Lung (tissue), 12 donors: Measurements from ENCODE around the gene DBH. TPM values are rescaled to one million over a fixed set of nuclear protein-coding genes. Genes with fewer than 3 reads are reported as not detected.

Source experiments
- ATAC-seq: fragments of 200-7000 bp; cut with Tn5 transposase; one replicate; pipeline ENCODE4 v1.9.1; 2020; ENCODE audit warnings: moderate number of reproducible peaks; ENCODE audit not compliant: insufficient read depth, low FRiP score
- DNase-seq, 3 donors: peaks; one replicate each; pipeline ENCODE4 v3.0.0-alpha.2; 2013 to 2017
- H3K27ac ChIP-seq, 2 donors: one replicate each; pipeline ENCODE4 v1.5.1; 2013; ENCODE audit warnings: mild to moderate bottlenecking in 2 of 2, moderate library complexity in 2 of 2, control low read depth in 1 of 2, inconsistent platforms in 1 of 2, low read depth in 1 of 2, low read length in 1 of 2
- H3K27me3 ChIP-seq, 3 donors: one replicate each; pipeline ENCODE4 v1.5.1; 2013; ENCODE audit warnings: low read length in 2 of 3; ENCODE audit not compliant: control insufficient read depth in 3 of 3, insufficient read depth in 3 of 3
- H3K36me3 ChIP-seq, 4 donors: one replicate each; pipeline ENCODE4 v1.5.1; 2013; ENCODE audit warnings: low read length in 4 of 4, mild to moderate bottlenecking in 1 of 4, moderate library complexity in 1 of 4; ENCODE audit not compliant: control insufficient read depth in 4 of 4, insufficient read depth in 4 of 4
- H3K4me1 ChIP-seq, 5 donors: one replicate each; pipeline ENCODE4 v1.5.1; 2013; ENCODE audit warnings: low read length in 5 of 5, mild to moderate bottlenecking in 2 of 5, moderate library complexity in 1 of 5; ENCODE audit not compliant: control insufficient read depth in 5 of 5, insufficient read depth in 5 of 5
- H3K4me3 ChIP-seq: one replicate; pipeline ENCODE4 v1.5.1; 2013; ENCODE audit warnings: mild to moderate bottlenecking, control low read depth, moderate library complexity
- H3K9ac ChIP-seq, 2 donors: one replicate each; pipeline ENCODE4 v1.5.1; 2013; ENCODE audit warnings: low read length in 2 of 2, control low read depth in 1 of 2; ENCODE audit not compliant: insufficient read depth in 1 of 2
- H3K9me3 ChIP-seq, 4 donors: one replicate each; pipeline ENCODE4 v1.5.1; 2013; ENCODE audit warnings: low read length in 3 of 4, mild to moderate bottlenecking in 1 of 4, moderate library complexity in 1 of 4; ENCODE audit not compliant: control insufficient read depth in 4 of 4, insufficient read depth in 3 of 4
- CTCF ChIP-seq: IDR thresholded peaks from 2 replicates; pipeline ENCODE4 v1.5.1; 2012; ENCODE audit warnings: mild to moderate bottlenecking; ENCODE audit errors: control extremely low read depth, extremely low read depth
- WGBS, 2 donors: extraction: QIAGEN DNeasy Blood & Tissue Kit; methylation state at CpG; one replicate each; pipeline ENCODE4 v1.1.7; 2013; 5-methylcytosine and 5-hydroxymethylcytosine counted together
- polyA plus RNA-seq, 2 donors: library from polyadenylated mRNA; stranded (reverse); fragments of 200-250 nt; gene quantifications; one replicate each; pipeline ENCODE4 v1.2.1, GENCODE V29; 2013
- total RNA-seq, 2 donors: library from RNA; depleted of rRNA in 1 of 2; stranded (reverse); fragments of >200 nt in 1 of 2; gene quantifications; one replicate each; pipeline ENCODE4 v1.2.1, GENCODE V29; 2014 to 2021
- donor health status: control.
- donor health status: control.
- donor health status: Bipolar disorder and iron deficiency.
- donor health status: healthy.
- donor health status: DM: yes; HTN: yes; CAD: no.

DBH gene
- total and polyA plus RNA-seq, 4 donors = 0.06 to 0.48 (median 0.08) TPM

GRCh38 chr9:133605856-133606707, 30.1 kb upstream of the DBH start:
- Histone ChIP-seq H3K9ac (no peak overlapping the region), H3K27ac (no peak overlapping the region), H3K9me3 (peaks cover 0 to 2% (median 0%) of the 10 kb centered on the region in 4 donors), H3K27me3 (peaks cover 3 to 11% (median 6%) of the 10 kb centered on the region in 3 donors), H3K4me3 (no peak overlapping the region), H3K4me1 (peaks cover 0 to 37% (median 3%) of the 10 kb centered on the region in 5 donors), H3K36me3 (no peaks in the 10 kb centered on the region)
- no peak for TF ChIP-seq CTCF
- ATAC-seq (no peak), DNase-seq (peak in 2 of 3 donors; percentile 40 to 58)
- WGBS, 2 donors = 70 to 80% methylated on average over 15 to 16 of the region's 16 CpGs

GRCh38 chr9:133606708-133607025, 29.5 kb upstream of the DBH start:
- ATAC-seq = no peak
- no peaks in the 10 kb centered on the region for H3K36me3 ChIP-seq
- H3K9me3 ChIP-seq = peaks cover 0 to 2% (median 0%) of the 10 kb centered on the region in 4 donors
- TF ChIP-seq CTCF = no peak
- no peak for DNase-seq
- WGBS, 2 donors = 58 to 60% methylated on average over 8 of the region's 8 CpGs
- no peak overlapping the region for H3K9ac ChIP-seq
- H3K4me1 ChIP-seq = peaks cover 0 to 31% (median 3%) of the 10 kb centered on the region in 5 donors
- peaks cover 5 to 11% (median 6%) of the 10 kb centered on the region in 3 donors for H3K27me3 ChIP-seq
- no peak overlapping the region for H3K4me3 ChIP-seq
- H3K27ac ChIP-seq = no peak overlapping the region

GRCh38 chr9:133607381-133607780, 28.8 kb upstream of the DBH start:
- TF ChIP-seq CTCF = no peak
- H3K27me3 ChIP-seq = peaks cover 5 to 13% (median 9%) of the 10 kb centered on the region in 3 donors
- peaks cover 0 to 2% (median 0%) of the 10 kb centered on the region in 4 donors for H3K9me3 ChIP-seq
- no peaks in the 10 kb centered on the region for H3K36me3 ChIP-seq
- peaks cover 0 to 24% (median 3%) of the 10 kb centered on the region in 5 donors for H3K4me1 ChIP-seq
- DNase-seq = no peak
- H3K9ac ChIP-seq = no peak overlapping the region
- H3K4me3 ChIP-seq = no peak overlapping the region
- no peak for ATAC-seq
- H3K27ac ChIP-seq = no peak overlapping the region
- 57 to 58% methylated on average over 7 of the region's 7 CpGs for WGBS, 2 donors
